Measurements from ENCODE around the gene WDR43.

WDR43 gene, protein sequence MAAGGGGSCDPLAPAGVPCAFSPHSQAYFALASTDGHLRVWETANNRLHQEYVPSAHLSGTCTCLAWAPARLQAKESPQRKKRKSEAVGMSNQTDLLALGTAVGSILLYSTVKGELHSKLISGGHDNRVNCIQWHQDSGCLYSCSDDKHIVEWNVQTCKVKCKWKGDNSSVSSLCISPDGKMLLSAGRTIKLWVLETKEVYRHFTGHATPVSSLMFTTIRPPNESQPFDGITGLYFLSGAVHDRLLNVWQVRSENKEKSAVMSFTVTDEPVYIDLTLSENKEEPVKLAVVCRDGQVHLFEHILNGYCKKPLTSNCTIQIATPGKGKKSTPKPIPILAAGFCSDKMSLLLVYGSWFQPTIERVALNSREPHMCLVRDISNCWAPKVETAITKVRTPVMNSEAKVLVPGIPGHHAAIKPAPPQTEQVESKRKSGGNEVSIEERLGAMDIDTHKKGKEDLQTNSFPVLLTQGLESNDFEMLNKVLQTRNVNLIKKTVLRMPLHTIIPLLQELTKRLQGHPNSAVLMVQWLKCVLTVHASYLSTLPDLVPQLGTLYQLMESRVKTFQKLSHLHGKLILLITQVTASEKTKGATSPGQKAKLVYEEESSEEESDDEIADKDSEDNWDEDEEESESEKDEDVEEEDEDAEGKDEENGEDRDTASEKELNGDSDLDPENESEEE

GRCh38 chr2:28894470-28895188, at the start of gene WDR43:
Gene WDR43, plus strand, starts transcription at chr2:28894667. Its CDS starts 32 bp downstream, at chr2:28894699.
- peak within 1 kb of the TSS; percentile 74 for H3K27ac ChIP-seq
- H3K27me3 ChIP-seq: peaks cover 22% of the 10 kb centered on the region
- H3K4me1 ChIP-seq (ENCODE audit: control insufficient read depth in 1 of 2, insufficient read depth in 1 of 2, low read depth in 1 of 2, low read length in 1 of 2): peaks cover 10 to 12% of the 10 kb centered on the region in 2 experiments
- no peaks in the 10 kb centered on the region for H3K36me3 ChIP-seq
- no peaks in the 10 kb centered on the region for H3K9me3 ChIP-seq
- H3K4me3 ChIP-seq (ENCODE audit: low read depth in 1 of 2, low read length in 1 of 2): peak within 1 kb of the TSS; percentile 77 to 91
- TF ChIP-seq, protein P1, sequence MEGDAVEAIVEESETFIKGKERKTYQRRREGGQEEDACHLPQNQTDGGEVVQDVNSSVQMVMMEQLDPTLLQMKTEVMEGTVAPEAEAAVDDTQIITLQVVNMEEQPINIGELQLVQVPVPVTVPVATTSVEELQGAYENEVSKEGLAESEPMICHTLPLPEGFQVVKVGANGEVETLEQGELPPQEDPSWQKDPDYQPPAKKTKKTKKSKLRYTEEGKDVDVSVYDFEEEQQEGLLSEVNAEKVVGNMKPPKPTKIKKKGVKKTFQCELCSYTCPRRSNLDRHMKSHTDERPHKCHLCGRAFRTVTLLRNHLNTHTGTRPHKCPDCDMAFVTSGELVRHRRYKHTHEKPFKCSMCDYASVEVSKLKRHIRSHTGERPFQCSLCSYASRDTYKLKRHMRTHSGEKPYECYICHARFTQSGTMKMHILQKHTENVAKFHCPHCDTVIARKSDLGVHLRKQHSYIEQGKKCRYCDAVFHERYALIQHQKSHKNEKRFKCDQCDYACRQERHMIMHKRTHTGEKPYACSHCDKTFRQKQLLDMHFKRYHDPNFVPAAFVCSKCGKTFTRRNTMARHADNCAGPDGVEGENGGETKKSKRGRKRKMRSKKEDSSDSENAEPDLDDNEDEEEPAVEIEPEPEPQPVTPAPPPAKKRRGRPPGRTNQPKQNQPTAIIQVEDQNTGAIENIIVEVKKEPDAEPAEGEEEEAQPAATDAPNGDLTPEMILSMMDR (IDR thresholded peaks at IDR 0.05): peak; percentile 21

GRCh38 chr2:28855193-28855592, 39.3 kb upstream of the WDR43 start:
- H3K27ac ChIP-seq: no peak overlapping the region
- no peaks in the 10 kb centered on the region for H3K36me3 ChIP-seq
- TF ChIP-seq, protein P1 (IDR thresholded peaks at IDR 0.05): no peak
- H3K4me1 ChIP-seq (ENCODE audit: control insufficient read depth in 1 of 2, insufficient read depth in 1 of 2, low read depth in 1 of 2, low read length in 1 of 2): no peaks in the 10 kb centered on the region
- no peaks in the 10 kb centered on the region for H3K27me3 ChIP-seq
- no peaks in the 10 kb centered on the region for H3K9me3 ChIP-seq
- no peak overlapping the region for H3K4me3 ChIP-seq (ENCODE audit: low read depth in 1 of 2, low read length in 1 of 2)

GRCh38 chr2:28855977-28856376, 38.5 kb upstream of the WDR43 start:
- no peaks in the 10 kb centered on the region for H3K36me3 ChIP-seq
- H3K27ac ChIP-seq: no peak overlapping the region
- H3K9me3 ChIP-seq: no peaks in the 10 kb centered on the region
- no peaks in the 10 kb centered on the region for H3K27me3 ChIP-seq
- H3K4me3 ChIP-seq (ENCODE audit: low read depth in 1 of 2, low read length in 1 of 2): no peak overlapping the region
- TF ChIP-seq, protein P1 (IDR thresholded peaks at IDR 0.05): no peak
- H3K4me1 ChIP-seq (ENCODE audit: control insufficient read depth in 1 of 2, insufficient read depth in 1 of 2, low read depth in 1 of 2, low read length in 1 of 2): no peaks in the 10 kb centered on the region

- peaks cover 18 to 20% of the 10 kb centered on the region in 2 experiments for H3K4me1 ChIP-seq (ENCODE audit: control insufficient read depth in 1 of 2, insufficient read depth in 1 of 2, low read depth in 1 of 2, low read length in 1 of 2)
- TF ChIP-seq, protein P1 (IDR thresholded peaks at IDR 0.05): no peak
- H3K27ac ChIP-seq: no peak overlapping the region
- no peak overlapping the region for H3K4me3 ChIP-seq (ENCODE audit: low read depth in 1 of 2, low read length in 1 of 2)
- no peaks in the 10 kb centered on the region for H3K9me3 ChIP-seq
- H3K36me3 ChIP-seq: peaks cover 4% of the 10 kb centered on the region
- no peaks in the 10 kb centered on the region for H3K27me3 ChIP-seq
These were observed 25.9 kb upstream of the WDR43 start for GRCh38 chr2:28868611-28869010.

- Histone ChIP-seq H3K36me3 (no peaks in the 10 kb centered on the region), H3K27me3 (peaks cover 6% of the 10 kb centered on the region), H3K27ac (peak overlapping the region; percentile 69), H3K4me3 (ENCODE audit: low read depth in 1 of 2, low read length in 1 of 2) (peak overlapping the region; percentile 68 to 78), H3K4me1 (ENCODE audit: control insufficient read depth in 1 of 2, insufficient read depth in 1 of 2, low read depth in 1 of 2, low read length in 1 of 2) (peaks cover 18 to 20% of the 10 kb centered on the region in 2 experiments), H3K9me3 (no peaks in the 10 kb centered on the region)
- TF ChIP-seq, protein P1 (IDR thresholded peaks at IDR 0.05): no peak
These were observed 24.8 kb upstream of the WDR43 start for GRCh38 chr2:28869494-28870145.
